CD4-positive, alpha-beta T cell treated with Interleukin-1 beta for 1 hour (primary cell): Measurements from ENCODE around the gene GRAMD4.
"Not testable (repeated sequence)": the region's sequence is repeated elsewhere in the genome, so short reads cannot be mapped to it uniquely, and the experiment has no call there.

Experiments
- DNase-seq, 2 donors: peaks; one replicate each; pipeline ENCODE4 v3.0.0-alpha.2; 2020 to 2022

The GRAMD4 gene

GRCh38 chr22:46621243-46621930 lies 1.2 kb downstream of the GRAMD4 start:
- DNase-seq, result not testable (repeated sequence)

- DNase-seq, result no peak
These were observed 1.9 kb downstream of the GRAMD4 start for GRCh38 chr22:46622081-46622521.

GRCh38 chr22:46625113-46625842 lies 5.1 kb downstream of the GRAMD4 start:
- no peak for DNase-seq

GRCh38 chr22:46625843-46626349 lies 5.7 kb downstream of the GRAMD4 start:
- no peak for DNase-seq

GRCh38 chr22:46626356-46626755 lies 6.2 kb downstream of the GRAMD4 start:
- DNase-seq, result no peak

- no peak for DNase-seq
These were observed 7.0 kb downstream of the GRAMD4 start for GRCh38 chr22:46626911-46627805.

- no peak for DNase-seq
These were observed 7.8 kb downstream of the GRAMD4 start for GRCh38 chr22:46627806-46628482.

- DNase-seq, result no peak
These were observed 8.6 kb downstream of the GRAMD4 start for GRCh38 chr22:46628756-46629155.

- no peak for DNase-seq
These were observed 9.1 kb downstream of the GRAMD4 start for GRCh38 chr22:46629291-46629690.

- DNase-seq, result no peak
These were observed 10.9 kb downstream of the GRAMD4 start for GRCh38 chr22:46631113-46631512.

GRCh38 chr22:46632646-46633249 lies 12.6 kb downstream of the GRAMD4 start:
- no peak for DNase-seq

GRCh38 chr22:46633334-46633890 lies 13.2 kb downstream of the GRAMD4 start:
- DNase-seq, result no peak

- DNase-seq, result no peak
These were observed 14.0 kb downstream of the GRAMD4 start for GRCh38 chr22:46634011-46634699.

- not testable (repeated sequence) for DNase-seq
These were observed 14.9 kb downstream of the GRAMD4 start for GRCh38 chr22:46634973-46635685.

- DNase-seq, result no peak
These were observed 15.6 kb downstream of the GRAMD4 start for GRCh38 chr22:46635756-46636155.

- DNase-seq, result no peak
These were observed 16.2 kb downstream of the GRAMD4 start for GRCh38 chr22:46636221-46637002.

GRCh38 chr22:46637711-46638600 lies 17.8 kb downstream of the GRAMD4 start:
- no peak for DNase-seq
